Mammary epithelial cell (primary cell): ENCODE data around the gene TRIO.

ENCODE experiments used
- CTCF ChIP-seq, 2 donors: IDR thresholded peaks in 1 of 2; conservative IDR thresholded peaks in 1 of 2; 2 replicates each; pipeline ENCODE4 v1.5.1; 2011 to 2012; ENCODE audit warnings: inconsistent platforms in 2 of 2, low read length in 2 of 2, mild to moderate bottlenecking in 2 of 2, control low read depth in 1 of 2, low read depth in 1 of 2; ENCODE audit not compliant: insufficient read depth in 1 of 2; ENCODE audit errors: extremely low read depth in 1 of 2
- EZH2 ChIP-seq: IDR thresholded peaks from 2 replicates; pipeline ENCODE4 v1.6.1; 2012; ENCODE audit warnings: low read length, inconsistent platforms, borderline replicate concordance

GRCh38 chr5:14512574-14512973 is 369.4 kb downstream of the TRIO start:
- TF ChIP-seq CTCF (conservative IDR thresholded peaks at IDR 0.05 in 1 of 2, IDR thresholded peaks at IDR 0.05 in 1 of 2; ENCODE audit: extremely low read depth in 1 of 2, insufficient read depth in 1 of 2, low read depth in 1 of 2, low read length in 2 of 2) (no peak), EZH2 (no peak)
